H1 (cell line): ENCODE data around the gene DNAJC24. TPM values are rescaled to one million over a fixed set of nuclear protein-coding genes. Genes with fewer than 3 reads are reported as not detected.

ENCODE experiments used
- CBX5 ChIP-seq: fragments of 300-800, 300-1000 bp; sonication (generic); IDR thresholded peaks from 2 replicates; pipeline ENCODE4 v1.7.1; 2016; ENCODE audit warnings: antibody characterized with exemption, low read length, low read depth
- CEBPB ChIP-seq: IDR thresholded peaks from 2 replicates; pipeline ENCODE4 v1.6.1; 2012; ENCODE audit warnings: low read depth, low read length
- CHD7 ChIP-seq: fragments of 300-600 bp; sonication (generic); IDR thresholded peaks from 2 replicates; pipeline ENCODE4 v1.7.1; 2012; ENCODE audit warnings: low read length, moderate library complexity, mild to moderate bottlenecking, inconsistent platforms; ENCODE audit not compliant: insufficient replicate concordance
- JUN ChIP-seq: IDR thresholded peaks from 2 replicates; pipeline ENCODE4 v1.6.1; 2011; ENCODE audit warnings: low read depth, mild to moderate bottlenecking, improper control_type of control experiment, low read length
- KDM5A ChIP-seq: fragments of 200-600 bp; IDR thresholded peaks from 2 replicates; pipeline ENCODE4 v1.7.1; 2012; ENCODE audit warnings: mild to moderate bottlenecking, low read length, inconsistent platforms, mixed read lengths
- NANOG ChIP-seq: IDR thresholded peaks from 2 replicates; pipeline ENCODE4 v1.6.1; 2011; ENCODE audit warnings: low read length, low read depth, mild to moderate bottlenecking, inconsistent platforms; ENCODE audit not compliant: insufficient read depth, poor library complexity, severe bottlenecking
- PHF8 ChIP-seq: fragments of 200-600 bp; sonication (generic); conservative IDR thresholded peaks from 2 replicates; pipeline ENCODE4 v1.7.1; 2012; ENCODE audit warnings: low read depth, mild to moderate bottlenecking, inconsistent platforms, low read length, moderate library complexity
- POLR2AphosphoS5 ChIP-seq: IDR thresholded peaks from 2 replicates; pipeline ENCODE4 v1.6.1; 2011; ENCODE audit warnings: low read depth, low read length
- SP1 ChIP-seq: IDR thresholded peaks from 2 replicates; pipeline ENCODE4 v1.6.1; 2011; ENCODE audit warnings: low read depth, low read length
- YY1 ChIP-seq: IDR thresholded peaks from 2 replicates; pipeline ENCODE4 v1.6.1; 2011; ENCODE audit warnings: low read depth, mild to moderate bottlenecking, low read length
- polyA plus RNA-seq, 7 experiments: library from polyadenylated mRNA; depleted of rRNA in 3 of 7; stranded (reverse) in 5 of 7; unstranded in 2 of 7; fragments of >200 nt in 5 of 7; fragments of 200-250 nt in 2 of 7; gene quantifications; 1 replicate in 5 of 7; 2 replicates in 1 of 7; 4 replicates in 1 of 7; pipeline versions ENCODE4 v1.2.1 to v1.2.3, GENCODE V29; 2011 to 2013; ENCODE audit warnings: missing spikeins in 2 of 7, mixed read lengths in 2 of 7
- total RNA-seq: library from RNA; stranded (reverse); fragmentation: NEBNext Ultra II Directional; extraction: Animal tissue kit (Norgen Biotek cat#: 25700); gene quantifications from 2 replicates; pipeline ENCODE4 v1.2.1, GENCODE V29; 2021

The DNAJC24 gene
- total and polyA plus RNA-seq, 2 of the 8 experiments (the other 6 are each of a cell fraction or from before 2014, with no cell fraction given): 7.2 to 21.1 TPM

DNA sequence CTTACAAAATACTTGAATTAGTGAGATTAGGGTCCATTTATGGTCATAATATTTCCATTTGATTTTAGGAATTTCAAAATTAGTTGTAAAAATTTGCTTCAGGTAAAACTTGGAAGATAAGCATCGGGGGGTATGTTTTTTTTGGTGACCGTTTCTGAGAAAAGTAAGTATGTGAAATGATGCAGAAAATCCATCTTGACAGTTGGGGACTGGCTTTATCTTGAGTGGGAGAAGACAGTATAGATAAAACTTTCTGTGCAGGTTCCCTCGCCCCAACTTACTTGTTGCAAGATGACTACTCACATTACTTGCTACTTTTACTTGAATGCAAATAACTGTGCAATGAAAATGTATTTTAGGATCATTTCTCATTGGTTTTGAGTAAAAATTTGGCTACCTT, 49.5 kb downstream of the DNAJC24 start (continued):
- TF ChIP-seq CHD7 (no peak), POLR2AphosphoS5 (no peak), YY1 (no peak), CBX5 (no peak), PHF8 (no peak), KDM5A (no peak), NANOG (no peak), JUN (no peak), CEBPB (no peak), SP1 (no peak)
- TF ChIP-seq, all 59 proteins: peak for 0
